Parathyroid adenoma (tissue), 2 donors: ENCODE data around the gene SVOP.

ENCODE experiments used
- H2AFZ ChIP-seq: fragments of 300-600 bp; sonication (generic); one replicate; pipeline ENCODE4 v1.7.0; 2017; ENCODE audit warnings: antibody characterized with exemption, mild to moderate bottlenecking
- H3K27ac ChIP-seq: fragments of 300-600 bp; sonication (generic); one replicate; pipeline ENCODE4 v1.7.0; 2017
- H3K27me3 ChIP-seq: fragments of 300-600 bp; sonication (generic); one replicate; pipeline ENCODE4 v1.7.0; 2017; ENCODE audit warnings: low read length; ENCODE audit not compliant: control insufficient read depth, insufficient read depth
- H3K36me3 ChIP-seq: fragments of 300-600 bp; sonication (generic); one replicate; pipeline ENCODE4 v1.7.0; 2017; ENCODE audit warnings: low read length; ENCODE audit not compliant: control insufficient read depth, insufficient read depth
- H3K4me1 ChIP-seq: fragments of 300-600 bp; sonication (generic); one replicate; pipeline ENCODE4 v1.7.0; 2017; ENCODE audit warnings: control low read depth
- H3K4me2 ChIP-seq: fragments of 300-600 bp; sonication (generic); one replicate; pipeline ENCODE4 v1.7.0; 2017; ENCODE audit warnings: low read length
- H3K4me3 ChIP-seq: fragments of 300-600 bp; sonication (generic); one replicate; pipeline ENCODE4 v1.7.0; 2017; ENCODE audit warnings: low read depth, low read length
- H3K79me2 ChIP-seq: fragments of 300-600 bp; sonication (generic); one replicate; pipeline ENCODE4 v1.7.0; 2017; ENCODE audit warnings: control low read depth
- H3K9ac ChIP-seq: fragments of 300-600 bp; sonication (generic); one replicate; pipeline ENCODE4 v1.7.0; 2017; ENCODE audit warnings: mild to moderate bottlenecking
- H3K9me3 ChIP-seq: fragments of 300-600 bp; sonication (generic); one replicate; pipeline ENCODE4 v1.7.0; 2017; ENCODE audit warnings: low read length; ENCODE audit not compliant: control insufficient read depth
- CTCF ChIP-seq: fragments of 300-600 bp; sonication (generic); IDR thresholded peaks from one replicate; pipeline ENCODE4 v1.7.0; 2017; ENCODE audit warnings: antibody characterized with exemption, mild to moderate bottlenecking
- donor health status: primary hyperparathyroidism.

Gene SVOP

GRCh38 chr12:108881953-108882352 is 138.9 kb downstream of the SVOP start:
- Histone ChIP-seq H3K79me2 (no peaks in the 10 kb centered on the region), H3K27ac (no peak overlapping the region)
- TF ChIP-seq CTCF, result no peak

GRCh38 chr12:108879615-108880254 is 141.1 kb downstream of the SVOP start, which contains the start of gene DAO:
TSS of gene DAO (plus strand) at chr12:108880092. CDS start at chr12:108885007, 4,915 bp downstream.
- Histone ChIP-seq H3K4me3 (no peak within 1 kb of the TSS), H2AFZ (no peak within 1 kb of the TSS), H3K4me1 (no peaks in the 10 kb centered on the region), H3K27me3 (no peaks in the 10 kb centered on the region), H3K9ac (no peak within 1 kb of the TSS), H3K79me2 (no peaks in the 10 kb centered on the region), H3K36me3 (no peaks in the 10 kb centered on the region), H3K4me2 (no peak within 1 kb of the TSS), H3K9me3 (no peaks in the 10 kb centered on the region), H3K27ac (no peak within 1 kb of the TSS)
- TF ChIP-seq CTCF, result no peak

More at GRCh38 chr12:108881953-108882352, 138.9 kb downstream of the SVOP start:
- Histone ChIP-seq H3K27me3 (no peaks in the 10 kb centered on the region), H3K36me3 (no peaks in the 10 kb centered on the region), H3K9ac (no peak overlapping the region), H2AFZ (no peak overlapping the region), H3K9me3 (no peaks in the 10 kb centered on the region), H3K4me3 (no peak overlapping the region), H3K4me2 (no peak overlapping the region), H3K4me1 (no peaks in the 10 kb centered on the region)

- Histone ChIP-seq H3K79me2 (no peaks in the 10 kb centered on the region), H3K9ac (no peak overlapping the region), H3K4me3 (no peak overlapping the region), H3K9me3 (no peaks in the 10 kb centered on the region), H3K4me1 (no peaks in the 10 kb centered on the region), H2AFZ (no peak overlapping the region), H3K36me3 (no peaks in the 10 kb centered on the region), H3K27ac (no peak overlapping the region), H3K27me3 (no peaks in the 10 kb centered on the region), H3K4me2 (no peak overlapping the region)
- no peak for TF ChIP-seq CTCF
Observed at GRCh38 chr12:108876550-108876949, 144.3 kb downstream of the SVOP start.

- H3K9me3 ChIP-seq, result no peaks in the 10 kb centered on the region
- H3K4me3 ChIP-seq, result no peak overlapping the region
- H3K27ac ChIP-seq, result no peak overlapping the region
- H2AFZ ChIP-seq, result no peak overlapping the region
- no peak for TF ChIP-seq CTCF
- no peaks in the 10 kb centered on the region for H3K4me1 ChIP-seq
- no peaks in the 10 kb centered on the region for H3K27me3 ChIP-seq
- H3K79me2 ChIP-seq, result no peaks in the 10 kb centered on the region
- no peaks in the 10 kb centered on the region for H3K36me3 ChIP-seq
- H3K4me2 ChIP-seq, result no peak overlapping the region
- no peak overlapping the region for H3K9ac ChIP-seq
Observed at GRCh38 chr12:108875682-108876361, 145.0 kb downstream of the SVOP start.
